NCI-H2196 treated with DMSO at 0.1 percent for 48 hours (cell line): ENCODE data around the gene BHLHE41.

Experiments
- DNase-seq: peaks from one replicate; lab custom pipeline; 2025; ENCODE audit not compliant: unreplicated experiment; lab: John Stamatoyannopoulos, UW

Gene BHLHE41

GRCh38 chr12:26114720-26115401, 10.0 kb downstream of the BHLHE41 start:
- no peak for DNase-seq

DNA sequence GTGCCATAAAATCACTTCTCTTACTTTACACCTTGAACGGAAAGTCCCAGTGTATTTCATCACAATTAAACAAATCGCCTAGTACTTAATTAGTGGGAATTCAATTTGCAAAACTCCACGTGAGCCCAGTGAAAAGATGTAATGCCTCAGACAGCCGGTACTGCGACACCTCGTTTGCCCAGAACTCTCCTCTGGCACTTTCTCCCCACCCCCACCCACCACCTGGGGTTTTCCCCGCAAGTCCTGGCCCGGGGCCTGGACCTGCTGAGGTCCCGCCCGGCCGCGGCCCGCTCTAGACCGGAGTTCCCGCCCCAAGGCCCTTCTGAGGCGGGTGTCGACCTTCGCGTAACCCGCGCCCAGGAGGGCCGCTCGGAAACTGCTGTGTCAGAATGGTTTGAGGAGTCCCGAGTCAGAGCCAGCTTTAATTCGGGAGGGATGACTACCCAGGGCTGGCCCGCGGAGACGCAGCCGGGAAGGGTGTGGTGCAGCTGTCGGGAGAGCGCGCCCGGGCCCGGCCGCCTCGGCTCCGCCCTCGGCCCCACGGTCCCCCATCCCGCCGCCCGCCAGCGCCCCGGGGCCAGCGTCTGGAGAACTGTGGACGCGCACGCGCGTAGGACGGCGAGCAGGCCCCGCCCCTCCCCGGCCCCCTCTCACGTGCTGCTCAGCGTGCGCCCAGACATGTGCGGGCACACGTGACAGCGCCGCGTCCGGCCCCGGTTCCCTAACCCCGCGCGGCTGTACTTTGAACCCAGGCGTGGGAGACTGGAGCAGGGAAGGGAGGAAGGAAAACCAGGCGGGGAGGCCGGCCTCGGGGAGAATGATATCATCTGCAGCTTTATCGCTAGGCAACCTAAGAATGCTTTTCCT, 10.8 kb downstream of the BHLHE41 start:
- peak; percentile 98 for DNase-seq

- DNase-seq = peak; percentile 84
Observed at GRCh38 chr12:26113181-26113654, 11.6 kb downstream of the BHLHE41 start.

DNA sequence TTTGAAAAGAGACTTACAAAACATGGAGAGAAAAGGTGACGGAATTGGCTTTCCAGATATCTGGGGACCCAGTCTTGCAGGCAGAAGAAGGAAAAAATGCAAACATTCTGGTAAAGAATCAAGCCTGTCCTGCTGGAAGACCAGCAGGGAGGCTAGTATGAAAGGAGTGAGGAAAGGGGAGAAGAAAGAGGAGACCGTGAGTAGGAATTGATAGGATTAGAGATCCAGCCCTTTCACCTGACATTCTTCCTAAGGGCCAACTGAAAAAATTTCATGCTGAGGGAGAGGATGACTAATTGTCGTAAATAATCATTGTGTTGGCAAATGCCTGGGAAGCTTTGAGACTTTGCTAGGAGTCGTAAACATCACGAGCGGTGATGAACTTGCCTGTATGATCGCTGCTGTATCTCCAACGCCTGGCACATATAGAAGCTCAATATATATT, 12.1 kb downstream of the BHLHE41 start:
- DNase-seq = peak; percentile 58

DNA sequence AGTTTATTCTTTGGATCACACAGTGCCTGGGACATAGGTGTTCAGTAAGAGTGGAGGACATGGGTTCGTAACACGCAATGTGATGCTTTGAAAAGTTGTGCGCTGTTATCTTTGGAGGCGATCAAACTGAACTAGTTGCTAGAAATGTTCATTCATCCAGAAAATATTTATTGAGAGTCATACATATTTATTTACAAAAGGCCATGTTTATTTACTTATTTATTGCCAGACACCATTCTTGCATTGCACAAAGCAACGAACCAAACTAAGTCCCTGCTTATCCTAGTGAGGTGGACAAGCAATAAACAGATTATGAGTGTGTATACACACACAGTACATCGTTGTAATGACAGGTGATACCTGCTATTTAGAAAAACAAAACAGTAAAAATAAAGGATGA, 12.6 kb downstream of the BHLHE41 start:
- DNase-seq = no peak

DNA sequence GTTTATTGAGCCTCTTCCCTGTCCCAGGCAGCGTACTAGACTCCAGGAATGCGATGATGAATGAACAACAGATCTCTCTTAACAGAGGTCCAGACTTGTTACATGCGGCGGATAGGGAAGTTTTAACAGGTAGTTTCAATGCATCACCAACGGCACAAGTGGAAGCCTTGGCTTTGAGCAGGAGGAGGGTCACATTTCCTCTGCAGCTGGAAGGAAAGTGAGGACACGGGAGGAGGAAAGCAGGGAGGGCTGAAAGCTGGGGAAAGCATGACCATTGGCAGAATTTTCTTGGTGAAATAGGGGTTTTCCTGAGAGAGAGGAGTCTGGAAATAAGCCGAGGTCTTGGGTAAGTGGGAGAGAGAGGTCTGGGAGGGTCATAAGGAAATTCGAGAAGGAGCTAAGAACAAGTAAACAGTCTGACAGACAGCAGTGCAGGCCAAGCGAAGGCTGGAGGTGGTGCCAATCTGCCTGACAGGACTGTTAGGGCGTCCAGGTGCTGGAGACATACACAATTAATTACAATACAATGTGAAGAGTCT, 15.4 kb downstream of the BHLHE41 start:
- DNase-seq = no peak

GRCh38 chr12:26108915-26109314, 15.9 kb downstream of the BHLHE41 start:
- DNase-seq = no peak

DNA sequence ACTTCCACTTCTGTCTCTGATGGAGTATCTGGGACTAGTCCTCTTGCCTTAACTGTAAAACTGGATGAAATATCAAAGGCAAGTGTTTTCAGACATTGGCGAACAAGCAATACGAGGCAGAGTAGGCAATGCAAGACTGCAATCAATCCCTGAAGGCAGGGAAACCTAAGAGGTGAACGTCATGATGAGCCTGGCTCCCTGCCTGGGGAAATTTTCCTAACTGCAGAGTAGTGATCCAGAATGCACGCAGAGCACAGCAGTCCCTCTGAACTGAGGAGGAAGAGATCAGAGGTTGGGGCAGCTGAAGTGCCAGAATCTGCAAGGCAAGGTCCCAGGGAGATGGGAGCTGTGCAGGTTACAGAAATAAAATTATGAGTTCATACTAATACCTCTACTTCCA, 18.5 kb downstream of the BHLHE41 start:
- DNase-seq = no peak

DNA sequence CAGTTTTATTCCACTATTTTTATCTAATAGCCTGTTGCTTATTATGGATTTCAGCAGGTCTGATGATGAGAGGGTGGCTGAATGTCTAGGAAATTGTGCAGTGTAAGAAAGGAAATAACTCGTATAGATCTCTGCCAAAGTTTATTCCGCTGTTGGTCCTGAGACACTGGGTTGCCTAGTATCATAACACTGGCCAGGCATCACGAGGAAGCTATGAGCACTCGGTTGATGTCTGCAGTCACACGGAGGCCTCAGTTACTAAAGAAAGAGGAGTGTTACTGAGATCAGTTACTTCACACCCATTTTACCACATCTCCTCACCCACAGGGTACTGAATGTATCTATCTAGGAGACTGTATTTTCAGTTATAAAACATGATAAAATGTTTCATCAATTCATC, 21.9 kb downstream of the BHLHE41 start:
- DNase-seq = no peak

GRCh38 chr12:26101763-26102162, 23.1 kb downstream of the BHLHE41 start:
- no peak for DNase-seq

- DNase-seq = peak; percentile 93
Observed at GRCh38 chr12:26101350-26101734, 23.5 kb downstream of the BHLHE41 start.

- DNase-seq = peak; percentile 74
Observed at GRCh38 chr12:26100666-26101349, 24.0 kb downstream of the BHLHE41 start.

GRCh38 chr12:26097046-26097878, 27.6 kb downstream of the BHLHE41 start:
- DNase-seq = peak; percentile 92

GRCh38 chr12:26096036-26096435, 28.8 kb downstream of the BHLHE41 start:
- DNase-seq = no peak

- DNase-seq = no peak
Observed at GRCh38 chr12:26095186-26095585, 29.7 kb downstream of the BHLHE41 start.

- no peak for DNase-seq
Observed at GRCh38 chr12:26092346-26093105, 32.3 kb downstream of the BHLHE41 start.

- DNase-seq = no peak
Observed at GRCh38 chr12:26091822-26092221, 33.0 kb downstream of the BHLHE41 start.

- DNase-seq = no peak
Observed at GRCh38 chr12:26090836-26091510, 33.9 kb downstream of the BHLHE41 start.

GRCh38 chr12:26088998-26089397, 35.8 kb downstream of the BHLHE41 start:
- peak; percentile 24 for DNase-seq
